WTC11 (cell line): ENCODE measurements around the gene BACH2.

ENCODE experiments used
- GABPB1 ChIP-seq: sonication (generic); formaldehyde crosslinking; IDR thresholded peaks from 2 replicates; pipeline ENCODE4 v1.8.1; 2023; ENCODE audit warnings: mild to moderate bottlenecking, missing genetic modification reagents
- JUN ChIP-seq: sonication (generic); formaldehyde crosslinking; IDR thresholded peaks from 2 replicates; pipeline ENCODE4 v1.8.0; 2023; ENCODE audit warnings: mild to moderate bottlenecking, missing genetic modification reagents
- NFYB ChIP-seq: sonication (generic); formaldehyde crosslinking; conservative IDR thresholded peaks from 2 replicates; pipeline ENCODE4 v1.8.0; 2022; ENCODE audit warnings: low read depth, missing genetic modification reagents
- PRRX2 ChIP-seq: fragments of 250-450 bp; sonication (Bioruptor Pico); IDR thresholded peaks from 2 replicates; pipeline ENCODE4 v1.8.0; 2021; ENCODE audit warnings: mild to moderate bottlenecking
- TF ChIP-seq, protein P1 (sequence below): fragments of 200-600 bp; IDR thresholded peaks from 2 replicates; pipeline ENCODE4 v1.8.0; 2022; ENCODE audit warnings: antibody characterized with exemption
- TF ChIP-seq, protein P2 (sequence below): sonication (generic); formaldehyde crosslinking; IDR thresholded peaks from 2 replicates; pipeline ENCODE4 v1.8.1; 2023; ENCODE audit warnings: mild to moderate bottlenecking, moderate library complexity, missing genetic modification reagents
- TF ChIP-seq, protein P3 (sequence below): fragments of 250-450 bp; sonication (Bioruptor Pico); IDR thresholded peaks from 2 replicates; pipeline ENCODE4 v2.1.2; 2022; ENCODE audit warnings: mild to moderate bottlenecking, moderate library complexity

DNA sequence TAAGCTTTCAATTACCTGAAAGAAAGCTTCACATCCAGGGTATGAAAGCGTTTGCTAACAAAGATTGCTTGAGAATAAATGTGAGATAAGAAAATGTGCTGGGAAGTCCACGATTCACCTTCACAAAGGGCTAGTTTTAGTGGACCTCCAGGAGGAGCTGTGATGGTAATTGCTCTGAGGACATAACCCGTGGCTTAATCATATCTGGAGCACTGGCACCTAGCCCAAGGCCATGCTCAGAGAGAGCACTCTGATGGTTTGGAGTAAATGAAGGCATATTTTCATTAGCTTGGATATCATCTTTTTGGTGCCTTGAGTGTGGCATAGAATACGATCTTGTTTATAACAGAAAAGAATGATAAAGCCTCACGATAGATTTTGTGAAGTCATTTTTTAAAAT lies 46.9 kb upstream of the BACH2 start:
- TF ChIP-seq, protein P1, sequence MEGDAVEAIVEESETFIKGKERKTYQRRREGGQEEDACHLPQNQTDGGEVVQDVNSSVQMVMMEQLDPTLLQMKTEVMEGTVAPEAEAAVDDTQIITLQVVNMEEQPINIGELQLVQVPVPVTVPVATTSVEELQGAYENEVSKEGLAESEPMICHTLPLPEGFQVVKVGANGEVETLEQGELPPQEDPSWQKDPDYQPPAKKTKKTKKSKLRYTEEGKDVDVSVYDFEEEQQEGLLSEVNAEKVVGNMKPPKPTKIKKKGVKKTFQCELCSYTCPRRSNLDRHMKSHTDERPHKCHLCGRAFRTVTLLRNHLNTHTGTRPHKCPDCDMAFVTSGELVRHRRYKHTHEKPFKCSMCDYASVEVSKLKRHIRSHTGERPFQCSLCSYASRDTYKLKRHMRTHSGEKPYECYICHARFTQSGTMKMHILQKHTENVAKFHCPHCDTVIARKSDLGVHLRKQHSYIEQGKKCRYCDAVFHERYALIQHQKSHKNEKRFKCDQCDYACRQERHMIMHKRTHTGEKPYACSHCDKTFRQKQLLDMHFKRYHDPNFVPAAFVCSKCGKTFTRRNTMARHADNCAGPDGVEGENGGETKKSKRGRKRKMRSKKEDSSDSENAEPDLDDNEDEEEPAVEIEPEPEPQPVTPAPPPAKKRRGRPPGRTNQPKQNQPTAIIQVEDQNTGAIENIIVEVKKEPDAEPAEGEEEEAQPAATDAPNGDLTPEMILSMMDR: no peak
- TF ChIP-seq PRRX2 (no peak), GABPB1 (CRISPR knock-in tag) (no peak), NFYB (CRISPR knock-in tag) (no peak), JUN (CRISPR knock-in tag) (no peak)
- TF ChIP-seq, protein P2, sequence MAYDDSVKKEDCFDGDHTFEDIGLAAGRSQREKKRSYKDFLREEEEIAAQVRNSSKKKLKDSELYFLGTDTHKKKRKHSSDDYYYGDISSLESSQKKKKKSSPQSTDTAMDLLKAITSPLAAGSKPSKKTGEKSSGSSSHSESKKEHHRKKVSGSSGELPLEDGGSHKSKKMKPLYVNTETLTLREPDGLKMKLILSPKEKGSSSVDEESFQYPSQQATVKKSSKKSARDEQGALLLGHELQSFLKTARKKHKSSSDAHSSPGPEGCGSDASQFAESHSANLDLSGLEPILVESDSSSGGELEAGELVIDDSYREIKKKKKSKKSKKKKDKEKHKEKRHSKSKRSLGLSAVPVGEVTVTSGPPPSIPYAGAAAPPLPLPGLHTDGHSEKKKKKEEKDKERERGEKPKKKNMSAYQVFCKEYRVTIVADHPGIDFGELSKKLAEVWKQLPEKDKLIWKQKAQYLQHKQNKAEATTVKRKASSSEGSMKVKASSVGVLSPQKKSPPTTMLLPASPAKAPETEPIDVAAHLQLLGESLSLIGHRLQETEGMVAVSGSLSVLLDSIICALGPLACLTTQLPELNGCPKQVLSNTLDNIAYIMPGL: no peak
- TF ChIP-seq, protein P3, sequence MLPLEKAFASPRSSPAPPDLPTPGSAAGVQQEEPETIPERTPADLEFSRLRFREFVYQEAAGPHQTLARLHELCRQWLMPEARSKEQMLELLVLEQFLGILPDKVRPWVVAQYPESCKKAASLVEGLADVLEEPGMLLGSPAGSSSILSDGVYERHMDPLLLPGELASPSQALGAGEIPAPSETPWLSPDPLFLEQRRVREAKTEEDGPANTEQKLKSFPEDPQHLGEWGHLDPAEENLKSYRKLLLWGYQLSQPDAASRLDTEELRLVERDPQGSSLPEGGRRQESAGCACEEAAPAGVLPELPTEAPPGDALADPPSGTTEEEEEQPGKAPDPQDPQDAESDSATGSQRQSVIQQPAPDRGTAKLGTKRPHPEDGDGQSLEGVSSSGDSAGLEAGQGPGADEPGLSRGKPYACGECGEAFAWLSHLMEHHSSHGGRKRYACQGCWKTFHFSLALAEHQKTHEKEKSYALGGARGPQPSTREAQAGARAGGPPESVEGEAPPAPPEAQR (CRISPR knock-in tag): no peak
